ENCODE measurements around the gene ZNF804B.

The ZNF804B gene

DNA sequence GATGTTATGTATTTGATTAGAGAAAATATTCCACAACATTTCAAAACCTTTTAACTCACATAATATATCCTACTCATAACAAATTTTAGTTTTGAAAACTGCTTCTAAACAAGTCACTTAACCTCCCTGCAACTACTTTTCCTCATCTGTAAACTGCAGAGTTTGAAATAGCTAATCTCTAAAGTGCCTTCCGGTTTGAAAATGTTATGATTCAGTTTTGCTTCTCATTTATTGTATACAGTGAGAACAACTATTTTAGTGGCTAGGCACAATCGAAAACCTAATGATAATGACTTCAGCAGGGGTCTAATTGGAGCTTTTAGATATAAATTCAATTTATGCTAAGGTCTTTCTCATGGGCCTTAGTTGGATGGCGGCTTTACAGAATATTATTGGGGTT lies 66.7 kb downstream of the ZNF804B start:
- no peak for TF ChIP-seq ZNF433 (tag by site-specific recombination; IDR thresholded peaks at IDR 0.05; ENCODE audit: low read depth)
- TF ChIP-seq ZNF549 (tag by site-specific recombination; IDR thresholded peaks at IDR 0.05), result no peak
- TF ChIP-seq ZBTB21 (tag by site-specific recombination; IDR thresholded peaks at IDR 0.05), result no peak
- no peaks in the 10 kb centered on the region for H3K9me3 ChIP-seq (ENCODE audit: control insufficient read depth, insufficient read depth, low read depth, low read length)
- H3K4me3 ChIP-seq (ENCODE audit: low read depth, low read length), result no peak overlapping the region
- no peaks in the 10 kb centered on the region for H3K36me3 ChIP-seq (ENCODE audit: control insufficient read depth in 2 of 2, insufficient read depth in 1 of 2, low read length in 2 of 2)
- no peak overlapping the region for H3K27ac ChIP-seq (ENCODE audit: extremely low read depth, low read depth, low read length)
- POLR2A ChIA-PET, result no interaction called here
- CTCF ChIA-PET, result interaction anchor here (1.0 kb wide), 1 partner anchor 9 kb away, joined by 4 read pairs; no protein-coding TSS in a partner anchor
- no peaks in the 10 kb centered on the region for H3K4me1 ChIP-seq (ENCODE audit: control insufficient read depth, insufficient read depth, low read length)

DNA sequence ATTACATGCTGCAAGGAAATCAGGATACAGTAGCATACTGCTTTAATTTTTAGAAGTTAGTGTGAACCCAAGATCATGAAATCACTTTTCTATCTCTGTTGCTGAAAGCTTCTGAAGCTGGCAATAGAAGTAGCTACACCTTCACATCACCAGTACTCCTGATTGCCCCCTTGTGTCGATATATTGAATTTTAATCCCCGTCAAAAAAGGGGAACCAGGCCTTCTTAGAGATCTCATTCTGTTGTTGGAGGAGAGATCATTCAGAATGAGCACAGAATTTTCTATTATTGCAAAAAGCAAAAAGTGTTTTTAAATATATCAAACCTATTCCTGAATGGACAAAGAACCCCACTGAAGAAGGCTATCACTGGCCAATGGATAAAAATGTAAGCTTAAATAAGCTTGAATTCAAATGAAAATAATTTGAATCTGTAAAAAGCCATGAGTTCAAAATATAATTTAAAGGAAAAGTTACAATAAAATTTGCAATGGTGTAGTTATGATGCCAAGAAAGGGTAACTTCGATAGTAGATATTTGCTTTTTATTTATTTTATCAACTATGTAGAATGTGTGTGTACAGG lies 75.7 kb downstream of the ZNF804B start:
- Histone ChIP-seq H3K36me3 (ENCODE audit: control insufficient read depth in 2 of 2, insufficient read depth in 1 of 2, low read length in 2 of 2) (no peaks in the 10 kb centered on the region), H3K27ac (ENCODE audit: extremely low read depth, low read depth, low read length) (no peak overlapping the region), H3K4me3 (ENCODE audit: low read depth, low read length) (no peak overlapping the region), H3K9me3 (ENCODE audit: control insufficient read depth, insufficient read depth, low read depth, low read length) (no peaks in the 10 kb centered on the region), H3K4me1 (ENCODE audit: control insufficient read depth, insufficient read depth, low read length) (no peaks in the 10 kb centered on the region)
- ChIA-PET CTCF (interaction anchor here (0.6 to 1.7 kb wide), 15 partner anchors 8 to 1614 kb away, joined by 3 to 9 read pairs (median 4); no protein-coding TSS in a partner anchor), POLR2A (no interaction called here)
- no peak for TF ChIP-seq HOXA7 (CRISPR knock-in tag; IDR thresholded peaks at IDR 0.05; ENCODE audit: borderline replicate concordance)
- no peak for TF ChIP-seq ZNF626 (tag by site-specific recombination; IDR thresholded peaks at IDR 0.05)
- TF ChIP-seq SP3 (tag by site-specific recombination; IDR thresholded peaks at IDR 0.05), result no peak
- TF ChIP-seq ZNF501 (tag by site-specific recombination; IDR thresholded peaks at IDR 0.05), result no peak
- TF ChIP-seq ZNF112 (tag by site-specific recombination; IDR thresholded peaks at IDR 0.05), result no peak
- TF ChIP-seq ZSCAN30 (tag by site-specific recombination; IDR thresholded peaks at IDR 0.05), result no peak
- no peak for TF ChIP-seq PATZ1 (tag by site-specific recombination; IDR thresholded peaks at IDR 0.05)
- TF ChIP-seq ZNF184 (tag by site-specific recombination; IDR thresholded peaks at IDR 0.05), result no peak
- TF ChIP-seq, protein P1, sequence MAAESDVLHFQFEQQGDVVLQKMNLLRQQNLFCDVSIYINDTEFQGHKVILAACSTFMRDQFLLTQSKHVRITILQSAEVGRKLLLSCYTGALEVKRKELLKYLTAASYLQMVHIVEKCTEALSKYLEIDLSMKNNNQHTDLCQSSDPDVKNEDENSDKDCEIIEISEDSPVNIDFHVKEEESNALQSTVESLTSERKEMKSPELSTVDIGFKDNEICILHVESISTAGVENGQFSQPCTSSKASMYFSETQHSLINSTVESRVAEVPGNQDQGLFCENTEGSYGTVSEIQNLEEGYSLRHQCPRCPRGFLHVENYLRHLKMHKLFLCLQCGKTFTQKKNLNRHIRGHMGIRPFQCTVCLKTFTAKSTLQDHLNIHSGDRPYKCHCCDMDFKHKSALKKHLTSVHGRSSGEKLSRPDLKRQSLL (tag by site-specific recombination; IDR thresholded peaks at IDR 0.05), result no peak
- TF ChIP-seq ZNF138 (tag by site-specific recombination; IDR thresholded peaks at IDR 0.05; ENCODE audit: borderline replicate concordance), result no peak
- no peak for TF ChIP-seq ZNF354C (tag by site-specific recombination; IDR thresholded peaks at IDR 0.05; ENCODE audit: borderline replicate concordance, low read depth)
- no peak for TF ChIP-seq ZNF510 (tag by site-specific recombination; IDR thresholded peaks at IDR 0.05; ENCODE audit: insufficient replicate concordance)
- no peak for TF ChIP-seq KLF16 (tag by site-specific recombination; IDR thresholded peaks at IDR 0.05)
- TF ChIP-seq HOXD13 (CRISPR knock-in tag; IDR thresholded peaks at IDR 0.05; ENCODE audit: borderline replicate concordance), result no peak

- TF ChIP-seq ZNF600 (tag by site-specific recombination; IDR thresholded peaks at IDR 0.05), result no peak
- no peak for TF ChIP-seq ZNF391 (tag by site-specific recombination; IDR thresholded peaks at IDR 0.05; ENCODE audit: borderline replicate concordance, low read depth)
- TF ChIP-seq WT1 (tag by site-specific recombination; IDR thresholded peaks at IDR 0.05), result no peak
- ChIA-PET POLR2A (no interaction called here), CTCF (no interaction called here)
- H3K4me3 ChIP-seq (ENCODE audit: low read depth, low read length), result no peak overlapping the region
- H3K4me1 ChIP-seq (ENCODE audit: control insufficient read depth, insufficient read depth, low read length), result no peaks in the 10 kb centered on the region
- H3K27ac ChIP-seq (ENCODE audit: extremely low read depth, low read depth, low read length), result no peak overlapping the region
- no peaks in the 10 kb centered on the region for H3K9me3 ChIP-seq (ENCODE audit: control insufficient read depth, insufficient read depth, low read depth, low read length)
- no peaks in the 10 kb centered on the region for H3K36me3 ChIP-seq (ENCODE audit: control insufficient read depth in 2 of 2, insufficient read depth in 1 of 2, low read length in 2 of 2)
Measured at GRCh38 chr7:88842201-88842600, 82.7 kb downstream of the ZNF804B start.

Data from HEK293 (cell line).